Measurements from ENCODE around the gene NAALADL2. TPM values are rescaled to one million over a fixed set of nuclear protein-coding genes. Genes with fewer than 3 reads are reported as not detected.

Gene NAALADL2
- polyA plus RNA-seq, 1 donor from 2014 or later: 1.6 TPM

- H3F3A ChIP-seq (ENCODE audit: insufficient read depth, low read length, poor library complexity, severe bottlenecking): no peaks in the 10 kb centered on the region
- H3K27me3 ChIP-seq (ENCODE audit: insufficient read depth, low read depth, low read length): no peaks in the 10 kb centered on the region
- no peaks in the 10 kb centered on the region for H4K20me1 ChIP-seq (ENCODE audit: insufficient read depth)
- H2AFZ ChIP-seq (ENCODE audit: low read depth, low read length): no peak overlapping the region
- H3K27ac ChIP-seq (ENCODE audit: low read length): no peak overlapping the region
- no peaks in the 10 kb centered on the region for H3K9me3 ChIP-seq (ENCODE audit: low read length)
- H3K36me3 ChIP-seq (ENCODE audit: insufficient read depth, low read length): no peaks in the 10 kb centered on the region
- TF ChIP-seq SMC3 (conservative IDR thresholded peaks at IDR 0.05; ENCODE audit: poor library complexity) (no peak), MXI1 (conservative IDR thresholded peaks at IDR 0.05; ENCODE audit: poor library complexity, severe bottlenecking) (no peak), EZH2 (IDR thresholded peaks at IDR 0.05; ENCODE audit: borderline replicate concordance, insufficient read depth, low read length, poor library complexity, severe bottlenecking) (no peak), POLR2AphosphoS5 (IDR thresholded peaks at IDR 0.05) (no peak), CTCF (IDR thresholded peaks at IDR 0.05; ENCODE audit: poor library complexity, severe bottlenecking) (no peak), TAF1 (IDR thresholded peaks at IDR 0.05; ENCODE audit: low read depth) (no peak), RAD21 (conservative IDR thresholded peaks at IDR 0.05) (no peak), REST (IDR thresholded peaks at IDR 0.05; ENCODE audit: borderline replicate concordance) (no peak), EP300 (conservative IDR thresholded peaks at IDR 0.05; ENCODE audit: poor library complexity, severe bottlenecking) (no peak)
- H3K4me2 ChIP-seq (ENCODE audit: low read length): no peak overlapping the region
- H3K4me3 ChIP-seq (ENCODE audit: low read length): no peak overlapping the region
- H3K79me2 ChIP-seq (replicated peaks; ENCODE audit: insufficient read depth, low read length): no peaks in the 10 kb centered on the region
- H3K9ac ChIP-seq (ENCODE audit: low read length): no peak overlapping the region
- H3K9me2 ChIP-seq (ENCODE audit: insufficient read depth, low read length): no peaks in the 10 kb centered on the region
Observed at GRCh38 chr3:175851541-175851940, 992.4 kb downstream of the NAALADL2 start.

GRCh38 chr3:175852560-175852959 lies 993.4 kb downstream of the NAALADL2 start:
- H3K79me2 ChIP-seq (replicated peaks; ENCODE audit: insufficient read depth, low read length): no peaks in the 10 kb centered on the region
- H3K9ac ChIP-seq (ENCODE audit: low read length): no peak overlapping the region
- H3K4me3 ChIP-seq (ENCODE audit: low read length): no peak overlapping the region
- no peaks in the 10 kb centered on the region for H3K27me3 ChIP-seq (ENCODE audit: insufficient read depth, low read depth, low read length)
- H3K4me2 ChIP-seq (ENCODE audit: low read length): no peak overlapping the region
- no peak overlapping the region for H3K27ac ChIP-seq (ENCODE audit: low read length)
- no peaks in the 10 kb centered on the region for H3F3A ChIP-seq (ENCODE audit: insufficient read depth, low read length, poor library complexity, severe bottlenecking)
- H4K20me1 ChIP-seq (ENCODE audit: insufficient read depth): no peaks in the 10 kb centered on the region
- no peaks in the 10 kb centered on the region for H3K9me3 ChIP-seq (ENCODE audit: low read length)
- H3K36me3 ChIP-seq (ENCODE audit: insufficient read depth, low read length): no peaks in the 10 kb centered on the region
- TF ChIP-seq RAD21 (conservative IDR thresholded peaks at IDR 0.05) (no peak), REST (IDR thresholded peaks at IDR 0.05; ENCODE audit: borderline replicate concordance) (no peak), MXI1 (conservative IDR thresholded peaks at IDR 0.05; ENCODE audit: poor library complexity, severe bottlenecking) (no peak), CTCF (IDR thresholded peaks at IDR 0.05; ENCODE audit: poor library complexity, severe bottlenecking) (no peak), EP300 (conservative IDR thresholded peaks at IDR 0.05; ENCODE audit: poor library complexity, severe bottlenecking) (no peak), EZH2 (IDR thresholded peaks at IDR 0.05; ENCODE audit: borderline replicate concordance, insufficient read depth, low read length, poor library complexity, severe bottlenecking) (no peak), POLR2AphosphoS5 (IDR thresholded peaks at IDR 0.05) (no peak), TAF1 (IDR thresholded peaks at IDR 0.05; ENCODE audit: low read depth) (no peak), SMC3 (conservative IDR thresholded peaks at IDR 0.05; ENCODE audit: poor library complexity) (no peak)
- H3K9me2 ChIP-seq (ENCODE audit: insufficient read depth, low read length): no peaks in the 10 kb centered on the region
- H2AFZ ChIP-seq (ENCODE audit: low read depth, low read length): no peak overlapping the region
